Heart left ventricle (tissue), 16 donors: ENCODE data around the gene APLP1. TPM values are rescaled to one million over a fixed set of nuclear protein-coding genes. Genes with fewer than 3 reads are reported as not detected.

Source experiments
- ATAC-seq, 4 donors: fragments of 200-7000 bp; cut with Tn5 transposase; one replicate each; pipeline ENCODE4 v1.9.1; 2020 to 2022; ENCODE audit warnings: moderate library complexity in 4 of 4, mild to moderate bottlenecking in 3 of 4, moderate number of reproducible peaks in 1 of 4
- DNase-seq, 5 donors: peaks; one replicate each; pipeline ENCODE4 v3.0.0-alpha.2; 2020
- H3K27ac ChIP-seq, 12 donors: fragments of 200-600 bp; sonication (generic) in 4 of 12; one replicate each; pipeline versions ENCODE4 v1.5.0 to v1.8.0; 2016 to 2022; ENCODE audit warnings: mild to moderate bottlenecking in 2 of 12
- H3K27me3 ChIP-seq, 9 donors: fragments of 200-600 bp; sonication (generic) in 2 of 9; one replicate each; pipeline versions ENCODE4 v1.5.1 to v1.8.0; 2016 to 2022; ENCODE audit warnings: mild to moderate bottlenecking in 3 of 9
- H3K36me3 ChIP-seq, 9 donors: fragments of 200-600 bp; sonication (generic) in 2 of 9; one replicate each; pipeline versions ENCODE4 v1.5.0 to v1.8.0; 2018 to 2022; ENCODE audit warnings: mild to moderate bottlenecking in 2 of 9
- H3K4me1 ChIP-seq, 12 donors: fragments of 200-600 bp; sonication (generic) in 4 of 12; one replicate each; pipeline versions ENCODE4 v1.5.0 to v1.8.0; 2016 to 2022; ENCODE audit warnings: mild to moderate bottlenecking in 3 of 12
- H3K4me3 ChIP-seq, 12 donors: fragments of 200-600 bp; sonication (generic) in 4 of 12; one replicate each; pipeline versions ENCODE4 v1.5.0 to v1.8.0; 2017 to 2022; ENCODE audit warnings: mild to moderate bottlenecking in 9 of 12, moderate library complexity in 4 of 12
- H3K9me3 ChIP-seq, 12 donors: fragments of 200-600 bp; sonication (generic) in 4 of 12; one replicate each; pipeline versions ENCODE4 v1.5.0 to v1.8.0; 2016 to 2022; ENCODE audit warnings: mild to moderate bottlenecking in 1 of 12
- CTCF ChIP-seq, 12 donors: fragments of 200-600 bp; sonication (generic) in 4 of 12; IDR thresholded peaks; one replicate each; pipeline versions ENCODE4 v1.5.0 to v1.8.0; 2018 to 2022; ENCODE audit warnings: antibody characterized with exemption in 12 of 12, mild to moderate bottlenecking in 5 of 12
- POLR2A ChIP-seq, 2 donors: fragments of 450-650 bp; IDR thresholded peaks; one replicate each; pipeline ENCODE4 v1.6.1; 2017; ENCODE audit warnings: antibody characterized with exemption in 2 of 2, mild to moderate bottlenecking in 2 of 2, moderate library complexity in 2 of 2
- WGBS, 4 donors: extraction: QIAGEN DNeasy Blood & Tissue Kit in 2 of 4; methylation state at CpG; one replicate each; pipeline versions ENCODE4 v1.1.5 to v1.1.7; 2013 to 2018; 5-methylcytosine and 5-hydroxymethylcytosine counted together
- intact Hi-C, 10 donors: fragments of 100-400 bp; cut with DNase I; formaldehyde crosslinking; loops; one replicate each; pipeline versions ENCODE4 v1.11.1 to v1.14.2; 2022
- polyA plus RNA-seq, 2 donors: library from polyadenylated mRNA; stranded (reverse); fragments of 200-250 nt; gene quantifications; one replicate each; pipeline ENCODE4 v1.2.3, GENCODE V29; 2013
- total RNA-seq, 9 donors: library from RNA; depleted of rRNA in 2 of 9; stranded (reverse); fragments of >200 nt in 2 of 9; fragmentation: NEBNext Ultra II Directional in 3 of 9; extraction: Animal tissue kit (Norgen Biotek cat#: 25700) in 3 of 9; gene quantifications; one replicate each; pipeline versions ENCODE4 v1.1.0 to v1.2.4, GENCODE V29; 2016 to 2023
- donor health status: ischemic (EF 13 %, LVEDD 7.1; RV severe dilation, severe dysfunction).
- donor health status: healthy with polysubstance abuse.
- donor health status: DM: no; HTN: yes; CAD: no.
- donor health status: DM: no; HTN: no; CAD: no.
- donor health status: ischemic (EF 25% LVEDD 6.9; RV normal size, moderate dysfunction).
- donor health status: ischemic (EF 25% LVEDD 5.7; RV mildly dilated, moderate dysfunction).
- donor health status: healthy.
- donor health status: DM: yes; HTN: yes; CAD: no.
- donor health status: ischemic (EF 35%, LVEDD 5.7; RV mildly dilated, moderate dysfunction).
- donor health status: nonischemic (EF 11% LVEDD 7.7; RV severe dilation, severe dysfunction).
- donor health status: DM: yes; HTN: yes; CAD: no.
- donor health status: PGD.
- donor health status: ischemic (EF 29% LVEDD 5.4; RV normal size, mild dysfunction).
- donor health status: nonischemic (EF 23%, LVEDD 6.1; RV moderate dilation, normal function).

APLP1 gene
- total and polyA plus RNA-seq, 11 donors, result 2.1 to 44.3 (median 24.9) TPM

GRCh38 chr19:35841961-35842595 lies 26.3 kb upstream of the APLP1 start:
- Histone ChIP-seq H3K4me1 (peaks cover 0 to 21% (median 7%) of the 10 kb centered on the region in 12 donors), H3K36me3 (no peaks in the 10 kb centered on the region), H3K27ac (no peak overlapping the region), H3K4me3 (no peak overlapping the region), H3K27me3 (peaks cover 23 to 57% (median 45%) of the 10 kb centered on the region in 9 donors), H3K9me3 (peaks cover 0 to 14% (median 8%) of the 10 kb centered on the region in 12 donors)
- intact Hi-C loops, result no loop called here
- 76 to 83% (median 80%) methylated on average over 13 of the region's 13 CpGs for WGBS, 4 donors
- ATAC-seq, result no peak
- no peak for TF ChIP-seq CTCF (IDR thresholded peaks at IDR 0.05)
- TF ChIP-seq POLR2A (IDR thresholded peaks at IDR 0.05), result no peak
- DNase-seq, result no peak

- Histone ChIP-seq H3K27ac (no peak overlapping the region), H3K36me3 (no peaks in the 10 kb centered on the region), H3K9me3 (peaks cover 0 to 14% (median 8%) of the 10 kb centered on the region in 12 donors), H3K4me3 (no peak overlapping the region), H3K4me1 (peaks cover 0 to 21% (median 7%) of the 10 kb centered on the region in 12 donors), H3K27me3 (peaks cover 23 to 64% (median 49%) of the 10 kb centered on the region in 9 donors)
- DNase-seq (no peak), ATAC-seq (no peak)
- 80 to 85% (median 82%) methylated on average over 4 of the region's 4 CpGs for WGBS, 4 donors
- intact Hi-C loops, result no loop called here
- TF ChIP-seq POLR2A (IDR thresholded peaks at IDR 0.05), result no peak
- TF ChIP-seq CTCF (IDR thresholded peaks at IDR 0.05), result no peak
Observed at GRCh38 chr19:35842666-35843272, 25.6 kb upstream of the APLP1 start.

- Histone ChIP-seq H3K4me3 (no peak overlapping the region), H3K9me3 (peaks cover 0 to 7% (median under 1%) of the 10 kb centered on the region in 12 donors), H3K36me3 (no peaks in the 10 kb centered on the region), H3K27me3 (peaks cover 25 to 73% (median 54%) of the 10 kb centered on the region in 9 donors), H3K27ac (no peak overlapping the region), H3K4me1 (peaks cover 0 to 21% (median 7%) of the 10 kb centered on the region in 12 donors)
- DNase-seq, result peak in 1 of 5 donors; percentile 33
- intact Hi-C loops, result no loop called here
- 6 to 12% (median 9%) methylated on average over 32 to 42 of the region's 42 CpGs for WGBS, 4 donors
- peak in 2 of 4 donors; percentile 14 to 29 for ATAC-seq
- TF ChIP-seq POLR2A (IDR thresholded peaks at IDR 0.05) (no peak), CTCF (IDR thresholded peaks at IDR 0.05) (no peak)
Observed at GRCh38 chr19:35843676-35844481, 24.5 kb upstream of the APLP1 start.
